ENCODE data around the gene CRYBB3.

GRCh38 chr22:25206998-25207397 is 7.3 kb downstream of the CRYBB3 start:
- TF ChIP-seq POLR2AphosphoS5 (IDR thresholded peaks at IDR 0.05) = no peak
- TF ChIP-seq, protein P1, sequence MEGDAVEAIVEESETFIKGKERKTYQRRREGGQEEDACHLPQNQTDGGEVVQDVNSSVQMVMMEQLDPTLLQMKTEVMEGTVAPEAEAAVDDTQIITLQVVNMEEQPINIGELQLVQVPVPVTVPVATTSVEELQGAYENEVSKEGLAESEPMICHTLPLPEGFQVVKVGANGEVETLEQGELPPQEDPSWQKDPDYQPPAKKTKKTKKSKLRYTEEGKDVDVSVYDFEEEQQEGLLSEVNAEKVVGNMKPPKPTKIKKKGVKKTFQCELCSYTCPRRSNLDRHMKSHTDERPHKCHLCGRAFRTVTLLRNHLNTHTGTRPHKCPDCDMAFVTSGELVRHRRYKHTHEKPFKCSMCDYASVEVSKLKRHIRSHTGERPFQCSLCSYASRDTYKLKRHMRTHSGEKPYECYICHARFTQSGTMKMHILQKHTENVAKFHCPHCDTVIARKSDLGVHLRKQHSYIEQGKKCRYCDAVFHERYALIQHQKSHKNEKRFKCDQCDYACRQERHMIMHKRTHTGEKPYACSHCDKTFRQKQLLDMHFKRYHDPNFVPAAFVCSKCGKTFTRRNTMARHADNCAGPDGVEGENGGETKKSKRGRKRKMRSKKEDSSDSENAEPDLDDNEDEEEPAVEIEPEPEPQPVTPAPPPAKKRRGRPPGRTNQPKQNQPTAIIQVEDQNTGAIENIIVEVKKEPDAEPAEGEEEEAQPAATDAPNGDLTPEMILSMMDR (IDR thresholded peaks at IDR 0.05 in 8 of 11, conservative IDR thresholded peaks at IDR 0.05 in 3 of 11) = no peak
- TF ChIP-seq POLR2A (IDR thresholded peaks at IDR 0.05) = no peak

Measured in spleen (tissue), 7 donors.